TTC549 (cell line): ENCODE results near the gene WDR47.
"Not testable (repeated sequence)": the region's sequence is repeated elsewhere in the genome, so short reads cannot be mapped to it uniquely, and the experiment has no call there.

ENCODE experiments used
- FAIRE-seq: peaks from 2 replicates; lab custom pipeline; 2012; peaks lifted over from hg19 to GRCh38; lab: Jason Lieb, UNC

Gene WDR47

DNA sequence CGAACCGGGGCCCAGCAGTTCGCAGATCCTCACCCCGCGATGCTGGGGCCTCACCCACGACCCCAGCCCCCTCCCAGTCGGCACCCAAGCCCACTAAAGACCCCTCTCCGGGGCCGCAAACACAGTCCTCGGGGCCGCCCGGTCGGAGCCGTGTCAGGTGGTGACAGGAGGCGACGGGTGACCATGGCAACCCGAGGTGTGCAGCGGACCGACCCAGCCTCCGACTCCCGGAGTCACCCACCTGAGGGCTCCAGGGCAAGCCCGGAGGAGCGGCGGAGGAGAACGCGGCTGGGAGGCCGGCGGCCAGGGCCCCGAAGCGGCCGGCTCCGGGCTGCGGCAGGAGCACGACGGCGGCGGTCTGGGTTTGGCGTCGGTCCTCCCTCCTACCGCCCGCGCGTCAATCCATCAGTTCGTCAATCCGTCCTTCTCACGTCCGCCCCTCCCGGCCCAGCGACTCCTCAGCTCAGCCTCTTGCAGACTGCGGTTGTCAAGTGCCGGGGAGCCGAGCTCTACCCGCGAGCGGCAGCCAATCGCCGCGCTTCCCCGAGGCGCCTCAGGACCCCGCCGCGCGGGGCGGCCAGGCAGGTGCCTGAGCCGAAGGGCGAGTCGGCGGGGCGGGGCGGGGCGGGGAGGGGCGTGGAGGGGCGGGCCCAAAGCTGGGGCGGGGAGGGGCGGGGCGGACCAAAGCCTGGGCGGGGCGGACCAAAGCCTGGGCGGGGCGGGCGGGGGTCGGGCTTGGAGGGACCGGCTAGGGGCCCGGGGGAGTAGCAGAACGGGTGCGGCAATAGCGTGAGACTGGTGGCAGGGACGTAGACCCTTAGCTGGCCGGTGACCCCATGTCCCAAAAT is at the start of gene WDR47:
TSS of gene WDR47 (minus strand) at position 482 of the 848 bp plus-strand sequence. CDS start 18,590 bp downstream, outside the sequence.
- no peak for FAIRE-seq

DNA sequence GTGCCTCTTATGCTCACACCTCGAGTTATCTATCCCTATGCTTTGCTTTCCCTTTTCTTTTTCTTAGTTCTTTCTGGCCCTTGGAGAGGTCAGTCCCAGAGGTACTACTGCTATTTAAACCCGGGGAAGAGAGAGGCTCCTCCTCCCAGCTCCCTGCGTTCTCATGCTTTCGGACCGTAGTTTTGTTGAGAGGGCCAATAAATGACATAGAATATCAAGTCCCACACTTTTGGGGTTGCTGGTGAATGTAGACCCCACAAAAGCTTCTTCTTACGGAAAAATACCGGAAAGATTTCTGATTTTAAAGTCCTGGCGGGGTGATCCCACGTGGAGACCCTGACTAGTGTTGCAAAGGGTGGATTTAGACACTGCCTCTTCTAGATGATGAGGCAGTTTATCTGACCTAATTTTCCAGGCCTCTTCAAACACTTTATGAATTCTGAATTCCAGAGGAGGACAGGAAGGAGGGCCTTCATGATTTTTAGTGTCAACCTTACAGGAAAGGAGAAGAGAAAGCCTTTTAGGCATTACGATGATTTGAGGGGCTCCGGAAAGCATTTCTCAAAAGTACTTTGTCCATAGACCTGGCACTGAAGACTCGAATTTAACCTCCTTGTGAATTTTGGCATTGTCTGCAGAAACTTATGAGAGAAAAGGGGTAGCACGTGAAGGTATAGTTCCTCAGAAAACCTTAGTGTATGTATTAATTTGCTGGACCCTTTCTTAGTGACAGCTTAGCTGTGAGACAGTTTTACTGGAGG is 49.4 kb upstream of the WDR47 start:
- FAIRE-seq, result no peak

DNA sequence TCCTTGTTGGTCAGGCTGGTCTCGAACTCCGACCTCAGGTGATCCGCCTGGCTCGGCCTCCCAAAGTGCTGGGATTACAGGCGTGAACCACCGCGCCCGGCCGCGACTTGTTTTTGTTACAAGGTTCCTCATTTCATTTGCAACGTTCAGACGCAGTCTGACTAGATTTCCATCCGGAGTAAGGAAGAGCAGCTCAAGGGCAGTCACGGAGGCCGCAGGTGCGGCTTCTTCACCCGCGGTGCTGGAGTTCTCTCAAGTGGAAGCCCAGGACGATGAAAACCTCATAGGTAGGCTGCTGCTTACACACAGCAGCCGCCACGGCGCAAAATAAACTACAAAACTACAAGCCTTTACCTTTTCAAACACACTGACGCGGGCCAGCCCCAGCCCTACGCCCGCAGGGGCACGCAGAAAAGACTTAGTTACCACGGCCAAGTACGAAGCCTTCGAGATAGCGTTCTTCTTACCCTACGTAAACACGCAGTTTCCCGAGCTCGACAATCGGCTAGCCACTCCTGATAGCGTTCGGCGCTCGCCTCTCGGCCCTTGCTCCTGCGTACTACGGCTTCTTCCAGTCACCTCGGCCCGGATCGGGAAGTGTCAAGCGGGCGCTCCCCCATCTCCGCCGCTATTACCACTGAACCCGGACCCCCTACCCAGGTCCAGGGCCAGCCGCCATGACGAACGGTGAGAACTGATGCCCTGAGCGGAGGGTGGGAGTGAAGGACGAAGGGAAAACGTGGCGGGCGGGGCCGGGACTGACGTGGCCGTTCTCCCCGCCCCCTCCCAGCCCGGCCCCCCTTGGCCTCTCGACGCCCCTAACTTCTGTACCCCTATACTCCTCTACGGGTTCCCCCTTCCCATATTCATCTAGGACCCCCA is 48.5 kb upstream of the WDR47 start, which contains the start of gene TMEM167B:
TSS of gene TMEM167B (plus strand) at position 569 of the 882 bp plus-strand sequence. CDS start at position 678, 109 bp downstream.
- no peak for FAIRE-seq

DNA sequence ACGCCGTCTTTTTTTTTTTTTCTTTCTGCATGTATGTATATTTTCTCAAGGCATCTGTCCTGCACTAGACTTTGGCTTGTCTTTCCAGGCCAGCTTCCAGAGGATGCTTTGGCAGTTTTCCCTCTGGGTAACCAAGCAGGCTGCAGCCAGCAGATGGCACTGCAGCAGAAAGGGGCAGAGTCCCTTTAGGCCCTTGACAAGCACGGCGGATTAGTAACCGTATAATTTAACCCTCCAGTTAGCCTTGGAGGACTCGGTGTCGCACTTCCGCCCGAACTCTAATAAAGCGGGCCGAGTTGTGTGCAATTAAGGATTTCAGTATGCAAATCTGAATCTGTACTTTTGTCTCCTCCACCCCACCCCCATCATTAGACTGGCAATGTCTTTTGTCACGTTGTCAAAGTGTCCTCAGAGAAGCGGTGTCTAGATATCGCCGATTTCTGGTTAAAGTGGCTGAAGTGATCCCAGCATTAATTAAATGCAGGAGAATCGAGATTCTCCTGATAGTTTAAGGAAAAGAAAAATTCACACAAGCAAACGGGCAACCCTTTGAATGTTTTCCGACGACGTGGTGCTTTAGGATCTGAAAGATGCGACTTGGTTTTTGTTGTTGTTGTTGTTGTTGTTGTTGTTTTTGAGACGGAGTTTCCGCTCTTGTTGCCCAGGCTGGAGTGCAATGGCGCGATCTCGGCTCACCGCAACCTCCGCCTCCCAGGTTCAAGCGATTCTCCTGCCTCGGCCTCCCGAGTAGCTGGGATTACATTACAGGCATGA is 47.5 kb upstream of the WDR47 start:
- FAIRE-seq, result no peak

DNA sequence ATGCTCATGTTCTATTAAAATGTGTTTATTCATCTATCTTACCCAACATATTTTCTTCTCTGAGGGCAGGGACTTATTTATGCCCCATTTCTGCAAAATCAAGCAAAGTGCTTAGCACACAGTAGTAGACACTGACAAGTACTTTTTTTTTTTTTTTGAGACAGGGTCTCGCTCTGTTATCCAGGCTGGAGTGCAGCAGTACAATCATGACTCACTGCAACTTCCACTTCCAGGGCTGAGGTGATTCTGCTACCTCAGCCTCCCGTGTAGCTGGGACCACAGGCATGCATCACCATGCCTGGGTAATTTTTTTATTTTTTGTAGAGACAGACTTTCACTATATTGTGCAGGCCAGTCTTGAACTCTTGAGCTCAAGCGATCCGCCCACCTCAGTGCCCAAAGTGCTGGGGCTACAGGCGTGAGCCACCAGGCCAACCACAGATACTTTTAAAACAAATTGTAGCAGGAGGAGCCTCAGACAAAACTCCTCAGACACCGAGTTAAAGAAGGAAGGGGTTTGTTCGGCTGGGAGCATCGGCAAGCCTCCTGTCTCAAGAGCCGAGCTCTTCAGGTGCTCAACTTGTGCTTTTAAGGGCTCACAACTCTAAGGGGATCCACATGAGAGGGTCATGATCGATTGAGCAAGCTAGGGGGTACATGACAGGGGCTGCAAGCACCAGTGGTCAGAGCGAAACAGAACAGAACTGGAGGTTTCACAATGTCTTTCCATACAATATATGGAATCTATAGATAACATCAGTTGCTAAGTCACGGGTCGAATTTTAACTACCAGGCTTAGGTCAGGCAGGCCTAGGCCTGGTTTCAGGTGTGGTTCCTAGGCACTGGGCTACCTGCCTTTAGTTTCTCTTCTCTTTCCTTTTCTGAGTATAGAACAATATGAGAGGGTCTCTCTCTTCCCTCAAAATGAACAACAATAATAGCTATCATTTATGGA is 42.9 kb upstream of the WDR47 start:
- FAIRE-seq, result no peak

DNA sequence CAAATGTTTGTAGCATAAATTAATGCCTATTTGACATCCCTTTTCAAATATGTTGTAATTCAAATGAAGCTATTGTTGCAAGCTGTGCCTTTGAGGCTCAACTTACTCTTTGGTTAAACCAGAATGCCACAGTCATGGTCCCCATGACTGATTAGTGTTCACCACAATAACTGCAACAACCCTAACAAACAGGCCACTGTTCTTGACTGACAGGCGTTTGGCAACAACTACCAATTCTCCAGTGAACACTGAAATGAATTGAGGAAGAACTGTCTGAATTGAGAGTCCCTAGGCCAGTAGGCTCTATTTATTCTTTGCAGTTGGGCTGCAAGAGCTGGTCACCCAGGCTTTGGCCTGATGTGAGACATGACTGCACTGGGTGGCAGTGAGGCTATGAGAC is 42.0 kb upstream of the WDR47 start:
- FAIRE-seq, result no peak

DNA sequence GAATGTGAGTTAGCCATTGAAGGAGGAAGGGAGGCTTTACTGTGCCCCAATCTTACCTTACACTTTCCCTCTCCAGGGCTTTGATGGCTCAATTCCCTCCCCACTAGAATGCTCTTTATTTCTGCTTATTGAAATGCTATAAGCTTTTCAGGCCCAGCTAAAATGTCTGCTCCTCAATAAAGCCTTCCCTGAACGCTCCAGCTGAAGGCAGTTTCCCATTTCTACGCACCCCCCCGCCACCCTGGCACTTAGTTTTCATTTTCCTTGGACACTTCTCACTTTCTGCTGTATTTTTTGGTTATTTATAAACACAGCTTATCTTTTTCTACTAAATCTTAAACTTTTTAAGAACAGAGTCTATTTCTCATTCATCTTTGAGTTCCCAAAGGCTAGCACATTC is 41.6 kb upstream of the WDR47 start:
- no peak for FAIRE-seq

DNA sequence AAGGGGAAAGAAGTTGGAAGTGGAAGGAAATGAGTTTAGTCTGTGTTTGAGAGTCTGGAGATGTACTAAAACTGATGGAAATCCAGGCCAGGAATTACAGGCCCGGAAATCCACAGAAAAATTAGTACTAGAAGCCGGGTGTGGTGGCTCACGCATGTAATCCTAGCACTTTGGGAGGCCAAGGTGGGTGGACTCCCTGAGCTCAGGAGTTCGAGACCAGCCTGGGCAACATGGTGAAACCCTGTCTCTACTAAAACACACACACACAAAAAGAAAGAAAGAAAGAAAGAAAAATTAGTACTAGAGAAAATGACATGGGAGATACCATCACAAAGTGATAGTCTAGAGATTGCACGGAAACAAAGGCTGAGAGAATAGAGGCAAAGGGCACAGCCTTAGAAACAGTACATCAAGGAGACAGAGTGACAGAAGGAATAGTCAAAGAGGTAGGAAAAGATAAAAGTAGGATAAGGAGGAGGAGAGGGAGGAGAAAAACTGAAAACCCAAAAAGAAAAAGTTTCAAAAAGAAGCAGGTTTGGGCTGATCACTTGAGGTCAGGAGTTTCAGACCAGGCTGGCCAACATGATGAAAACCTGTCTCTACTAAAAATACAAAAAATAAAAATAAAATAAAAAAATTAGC is 38.7 kb upstream of the WDR47 start:
- no peak for FAIRE-seq

DNA sequence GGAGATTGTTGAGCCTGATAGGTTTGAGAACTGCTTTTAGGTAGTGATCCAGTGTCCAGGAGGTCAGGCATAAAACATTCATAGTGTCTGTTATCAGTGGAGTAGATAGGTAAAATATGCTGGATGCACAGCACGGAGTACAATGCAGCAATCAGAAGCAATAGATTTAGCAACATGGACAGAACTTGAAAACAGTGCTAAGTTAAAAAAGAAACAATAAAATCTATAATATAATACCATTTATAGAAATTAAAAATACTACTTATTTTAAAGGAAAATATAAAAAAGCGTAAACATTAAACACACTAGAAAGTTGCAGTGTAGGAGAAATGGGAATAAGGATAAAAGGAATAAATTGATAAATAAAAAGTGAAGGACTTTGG is 37.3 kb upstream of the WDR47 start:
- FAIRE-seq, result no peak

DNA sequence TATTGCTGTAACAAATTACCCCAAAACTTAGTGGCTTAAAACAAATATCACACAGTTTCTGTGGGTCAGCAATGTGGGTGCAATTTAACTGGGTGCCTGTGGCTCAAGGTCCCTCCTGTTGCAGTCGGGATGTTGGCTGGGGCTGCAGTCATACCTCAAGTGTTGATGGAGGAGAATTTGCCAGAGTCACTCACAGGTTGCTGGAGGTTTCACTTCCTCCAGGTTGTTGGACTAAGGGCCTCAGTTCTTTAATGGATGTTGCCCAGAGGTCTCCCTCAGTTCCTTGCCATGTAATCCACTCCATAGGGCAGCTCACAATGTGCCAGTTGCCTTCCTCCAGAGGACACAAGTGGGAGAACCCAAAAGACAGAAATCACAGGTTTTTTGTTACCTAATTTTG is 36.4 kb upstream of the WDR47 start:
- FAIRE-seq, result no peak

DNA sequence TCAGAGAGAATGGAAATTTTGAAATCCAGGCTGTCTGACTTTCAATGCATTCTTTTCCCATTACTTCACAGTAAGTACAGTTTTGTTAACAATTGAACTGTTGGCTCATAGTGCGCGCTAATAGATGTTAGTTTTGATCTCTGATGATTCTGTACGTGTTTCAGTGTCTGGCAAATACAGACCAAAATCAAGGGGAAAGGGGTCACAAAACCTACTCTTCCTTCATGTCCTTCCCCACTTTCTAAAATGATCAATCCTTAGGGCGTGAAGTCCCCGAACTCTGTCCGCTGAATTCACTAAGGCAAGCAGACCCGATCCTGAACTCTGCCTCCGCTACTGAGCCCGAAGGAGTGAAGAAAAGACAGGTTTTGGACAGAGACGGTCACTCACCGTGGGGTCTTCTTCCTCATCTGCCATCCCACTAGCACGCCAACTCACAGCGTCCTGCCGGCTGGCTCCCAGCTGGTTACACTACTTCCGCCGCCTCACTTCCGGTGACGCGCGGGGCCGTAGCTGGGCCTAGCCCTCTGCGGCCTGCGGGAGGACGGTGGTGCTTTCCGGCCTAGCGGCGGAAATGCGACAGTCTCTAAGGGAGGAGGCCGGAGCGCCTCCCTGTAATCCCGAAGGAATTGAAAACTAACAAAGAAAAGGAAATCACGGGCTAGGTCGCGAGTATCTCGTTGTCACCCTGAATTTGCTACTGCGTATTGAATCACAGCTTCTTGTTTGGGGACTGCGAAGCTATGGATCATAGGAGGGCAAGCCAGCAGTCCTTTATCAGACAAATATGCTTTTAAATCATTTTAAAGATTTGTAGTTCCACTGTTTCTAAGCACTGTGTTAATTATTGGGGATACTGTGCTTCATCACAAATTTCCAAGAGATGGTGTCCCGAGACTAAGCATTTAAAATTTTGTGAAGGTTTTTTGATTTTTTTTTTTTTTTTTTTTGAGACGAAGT is 33.9 kb upstream of the WDR47 start, which contains the start of gene TAF13:
TSS of gene TAF13 (minus strand) at position 473 of the 960 bp plus-strand sequence. CDS start at position 417, 56 bp downstream.
- FAIRE-seq, result peak; percentile 75

DNA sequence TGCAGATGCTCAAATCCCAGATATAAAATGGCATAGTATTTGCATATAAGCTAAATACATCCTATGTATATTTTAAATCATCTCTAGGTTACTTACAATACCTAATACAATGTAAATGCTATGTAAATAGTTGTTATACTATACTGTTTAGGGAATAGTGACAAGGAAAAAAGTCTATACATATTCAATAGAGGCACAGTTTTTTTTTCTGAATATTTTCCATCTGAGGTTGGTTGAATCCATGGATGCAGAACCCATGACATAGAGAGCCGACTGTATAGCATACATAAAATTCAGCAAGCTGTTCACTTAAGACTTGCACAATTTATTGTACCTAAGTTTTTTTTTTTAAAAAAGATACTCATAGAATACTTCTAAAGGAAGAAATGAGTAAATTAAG is 27.4 kb upstream of the WDR47 start:
- no peak for FAIRE-seq

DNA sequence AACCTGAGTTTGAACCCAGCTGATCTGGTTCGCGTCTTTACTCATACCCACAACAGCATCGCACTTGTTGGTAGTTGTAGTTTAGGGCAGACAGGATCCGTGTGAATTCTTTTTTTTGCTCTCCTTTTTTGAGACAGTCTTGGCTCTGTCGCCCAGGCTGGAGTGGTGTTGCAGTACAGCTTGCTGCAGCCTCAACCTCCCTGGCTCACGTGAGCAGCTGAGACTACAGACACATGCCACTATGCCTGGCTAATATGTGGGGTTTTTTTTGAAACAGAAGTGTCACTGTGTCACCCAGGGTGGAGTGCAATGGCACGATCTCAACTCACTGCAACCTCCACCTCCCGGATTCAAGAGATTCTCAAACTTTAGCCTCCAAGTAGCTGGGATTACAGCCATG is 26.0 kb upstream of the WDR47 start:
- no peak for FAIRE-seq

DNA sequence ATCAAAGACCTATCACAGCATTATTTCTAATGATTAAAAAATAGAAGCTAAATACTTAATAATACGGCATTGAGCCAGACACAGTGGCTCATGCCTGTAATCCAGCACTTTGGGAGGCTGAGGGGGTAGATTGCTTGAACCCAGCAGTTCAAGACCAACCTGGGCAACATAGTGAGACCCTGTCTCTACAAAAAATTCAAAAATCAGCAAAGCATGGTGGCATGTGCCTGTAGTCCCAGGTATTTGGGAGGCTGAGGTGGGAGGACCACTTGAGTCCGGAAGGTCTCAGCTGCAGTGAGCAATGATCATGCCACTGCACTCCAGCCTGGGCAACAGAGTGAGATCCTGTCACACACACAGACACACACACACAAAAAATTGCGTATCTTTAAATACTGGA is 23.2 kb upstream of the WDR47 start:
- no peak for FAIRE-seq

DNA sequence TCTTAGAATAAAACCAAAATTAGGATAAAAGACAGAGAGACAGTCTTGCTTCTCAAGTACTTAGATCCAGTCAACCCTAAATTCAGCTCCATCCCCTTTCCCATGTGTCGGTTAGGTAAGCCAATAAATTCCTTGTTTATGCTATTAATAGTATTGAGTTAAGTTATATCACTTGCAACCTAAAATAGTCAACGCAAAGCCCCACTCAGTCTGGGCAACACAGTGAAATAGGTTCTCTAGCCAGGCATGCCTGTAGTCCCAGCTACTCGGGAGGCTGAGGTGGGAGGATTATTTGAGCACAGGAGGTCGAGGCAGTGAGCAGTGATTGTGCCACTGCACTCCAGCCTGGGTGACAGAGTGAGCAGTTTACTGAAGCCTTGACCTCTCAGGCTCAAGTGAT is 19.3 kb upstream of the WDR47 start:
- FAIRE-seq, result no peak

DNA sequence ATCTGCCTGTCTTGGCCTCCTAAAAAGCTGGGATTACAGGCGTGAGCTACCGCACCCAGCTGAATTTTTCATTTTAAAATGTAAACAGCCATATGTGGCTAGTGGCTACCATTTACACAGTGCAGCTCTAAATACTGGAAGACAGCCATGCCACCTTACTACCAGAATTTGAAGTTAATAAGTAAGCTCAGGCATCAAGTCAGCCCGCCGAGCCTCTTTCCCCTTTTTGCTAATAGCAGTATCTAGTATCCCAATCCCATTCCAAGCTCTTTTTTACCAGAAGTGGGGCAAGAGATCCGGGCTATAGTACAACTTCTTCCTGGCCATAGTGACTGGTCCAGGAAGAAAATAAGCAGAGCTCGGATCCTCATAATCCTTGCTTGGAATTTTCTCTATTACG is 18.8 kb upstream of the WDR47 start:
- FAIRE-seq, result no peak

DNA sequence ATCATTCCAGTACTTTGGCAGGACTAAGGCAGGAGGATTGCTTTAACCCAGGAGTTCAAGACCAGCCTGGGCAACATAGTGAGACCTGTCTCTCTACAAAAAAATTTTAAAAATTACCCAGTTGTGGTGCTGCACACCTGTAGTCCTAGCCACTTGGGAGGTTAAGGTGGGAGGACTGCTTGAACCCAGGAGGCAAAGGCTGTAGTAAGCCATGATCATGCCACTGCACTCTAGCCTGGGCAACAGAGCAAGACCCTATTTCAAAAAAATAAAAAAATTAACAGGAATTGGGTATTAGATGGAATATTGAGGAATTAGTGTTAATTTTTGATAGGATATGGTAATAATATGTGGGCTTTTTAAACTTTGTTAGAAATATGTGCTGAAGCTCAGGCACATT is 17.1 kb upstream of the WDR47 start:
- FAIRE-seq, result no peak

DNA sequence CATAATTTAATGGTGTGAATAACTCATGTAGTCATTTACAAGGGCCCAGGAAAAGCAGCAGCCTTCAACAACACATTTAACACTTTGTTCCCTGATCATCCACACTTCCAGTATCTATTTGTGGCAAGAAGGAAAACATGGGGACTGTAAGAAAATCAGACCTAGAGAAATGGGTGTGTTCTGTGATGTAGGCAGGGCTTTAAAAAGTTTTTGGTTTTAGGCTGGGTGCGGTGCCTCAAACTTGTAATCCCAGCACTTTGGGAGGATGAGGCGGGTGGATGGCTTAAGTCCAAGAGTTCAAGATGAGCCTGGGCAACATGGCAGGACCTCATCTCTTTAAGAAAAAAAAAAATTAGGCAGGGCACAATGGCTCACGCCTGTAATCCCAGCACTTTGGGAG is 14.2 kb upstream of the WDR47 start:
- FAIRE-seq, result no peak

DNA sequence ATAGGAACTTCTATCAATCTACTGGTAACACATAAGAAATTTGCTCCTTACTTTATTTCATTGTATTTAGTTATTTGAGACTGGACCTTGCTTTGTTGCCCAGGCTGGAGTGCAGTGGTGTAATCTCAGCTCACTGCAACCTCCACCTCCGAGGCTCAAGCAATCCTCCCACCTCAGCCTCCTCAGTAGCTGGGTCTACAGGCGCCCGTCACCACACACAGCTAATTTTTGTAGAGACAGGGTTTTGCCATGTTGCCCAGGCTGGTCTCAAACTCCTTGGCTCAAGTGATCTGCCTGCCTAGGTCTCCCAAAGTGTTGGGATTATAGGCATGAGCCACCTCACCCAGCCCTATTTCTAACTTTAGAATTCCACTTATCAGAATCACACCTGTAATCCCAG is 10.2 kb upstream of the WDR47 start:
- not testable (repeated sequence) for FAIRE-seq
